Measurements from ENCODE around the gene RHBDD1.

- TF ChIP-seq POLR2A (IDR thresholded peaks at IDR 0.05) (no peak), CTCF (IDR thresholded peaks at IDR 0.05) (no peak)
Observed at GRCh38 chr2:226860087-226860486, 24.2 kb downstream of the RHBDD1 start.

Measured in uterus (tissue), 2 donors.